HG03457 (cell line): Measurements from ENCODE around the gene KLB.
"Not testable (repeated sequence)": the region's sequence is repeated elsewhere in the genome, so short reads cannot be mapped to it uniquely, and the experiment has no call there.

Source experiments
- ATAC-seq: cut with Tn5 transposase; IDR thresholded peaks from one replicate; pipeline ENCODE4 v1.9.1; 2021; ENCODE audit warnings: moderate number of reproducible peaks; ENCODE audit not compliant: unreplicated experiment

The KLB gene

DNA sequence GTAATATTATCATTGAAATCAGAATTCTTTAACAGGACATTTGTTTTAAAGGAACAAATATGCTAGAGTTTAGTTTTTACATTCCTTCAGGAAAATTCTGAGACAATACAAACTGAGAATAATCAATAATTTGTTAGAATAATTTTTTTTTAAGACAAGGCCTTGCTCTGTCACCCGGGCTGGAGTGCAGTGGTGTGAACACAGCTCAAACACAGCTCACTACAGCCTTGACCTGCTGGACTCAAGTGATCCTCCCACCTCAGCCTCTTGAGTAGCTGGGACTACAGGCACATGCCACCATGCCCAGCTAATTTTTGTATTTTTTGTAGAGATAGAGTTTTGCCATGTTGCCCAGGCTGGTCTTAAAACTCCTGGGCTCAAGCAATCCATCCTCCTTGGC, 18.6 kb downstream of the KLB start:
- not testable (repeated sequence) for ATAC-seq

DNA sequence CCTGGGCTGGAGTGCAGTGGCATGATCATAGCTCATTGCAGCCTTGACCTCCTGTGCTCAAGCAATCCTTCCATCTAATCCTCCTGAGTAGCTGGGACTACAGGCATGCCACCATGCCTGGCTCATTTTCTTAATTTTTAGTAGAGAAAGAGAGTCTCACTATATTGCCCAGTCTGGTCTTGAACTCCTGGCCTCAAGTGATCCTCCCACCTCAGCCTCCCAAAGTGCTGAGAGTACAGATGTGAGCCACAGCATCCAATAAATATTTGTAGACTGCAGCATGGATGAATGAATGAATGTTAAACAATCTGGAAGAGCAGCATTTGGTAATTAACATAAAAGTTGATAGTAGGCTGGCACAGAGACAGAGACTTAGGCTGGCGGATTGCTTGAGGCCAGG, 20.0 kb downstream of the KLB start:
- no peak for ATAC-seq

DNA sequence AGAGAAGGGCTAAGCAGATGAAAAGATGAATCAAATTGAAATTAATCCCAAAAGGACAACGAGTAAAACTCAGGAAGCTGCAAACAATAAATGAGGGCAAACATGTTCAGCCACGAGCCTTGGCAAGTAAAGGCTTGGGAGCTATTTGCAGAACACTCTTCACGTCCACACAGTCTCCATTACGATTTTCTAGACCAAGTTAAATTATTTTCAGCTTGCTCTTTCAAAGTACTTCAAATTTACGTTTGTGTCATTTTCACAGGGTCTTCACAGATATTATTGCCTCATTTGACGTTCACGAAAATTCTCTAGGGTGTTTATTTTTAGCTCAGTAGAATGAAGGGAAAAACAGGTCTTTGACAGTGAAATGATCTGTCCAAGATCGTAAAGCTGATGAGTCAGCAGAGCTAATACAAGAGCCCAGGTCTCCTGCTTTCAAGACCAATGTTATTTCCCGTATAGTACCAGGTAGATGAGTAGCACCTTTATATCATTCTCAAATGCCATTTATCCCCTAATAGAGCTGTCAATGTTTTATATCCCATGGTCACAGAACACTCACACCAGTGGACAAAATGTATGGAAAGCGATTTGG, 20.9 kb downstream of the KLB start:
- no peak for ATAC-seq

GRCh38 chr4:39429476-39430334, 23.0 kb downstream of the KLB start:
- ATAC-seq = no peak

- no peak for ATAC-seq
Observed at GRCh38 chr4:39433878-39434492, 27.3 kb downstream of the KLB start.

GRCh38 chr4:39435659-39436563, 29.2 kb downstream of the KLB start:
- ATAC-seq = no peak

GRCh38 chr4:39441593-39441992, 34.9 kb downstream of the KLB start:
- no peak for ATAC-seq

GRCh38 chr4:39442998-39443397, 36.3 kb downstream of the KLB start:
- ATAC-seq = no peak

DNA sequence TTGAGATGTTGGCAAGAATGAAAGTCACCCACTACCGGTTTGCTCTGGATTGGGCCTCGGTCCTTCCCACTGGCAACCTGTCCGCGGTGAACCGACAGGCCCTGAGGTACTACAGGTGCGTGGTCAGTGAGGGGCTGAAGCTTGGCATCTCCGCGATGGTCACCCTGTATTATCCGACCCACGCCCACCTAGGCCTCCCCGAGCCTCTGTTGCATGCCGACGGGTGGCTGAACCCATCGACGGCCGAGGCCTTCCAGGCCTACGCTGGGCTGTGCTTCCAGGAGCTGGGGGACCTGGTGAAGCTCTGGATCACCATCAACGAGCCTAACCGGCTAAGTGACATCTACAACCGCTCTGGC, 39.7 kb downstream of the KLB start:
- ATAC-seq = no peak

GRCh38 chr4:39446842-39447573, 40.3 kb downstream of the KLB start:
- ATAC-seq = peak; percentile 66

GRCh38 chr4:39450618-39451017, 43.9 kb downstream of the KLB start:
- no peak for ATAC-seq

DNA sequence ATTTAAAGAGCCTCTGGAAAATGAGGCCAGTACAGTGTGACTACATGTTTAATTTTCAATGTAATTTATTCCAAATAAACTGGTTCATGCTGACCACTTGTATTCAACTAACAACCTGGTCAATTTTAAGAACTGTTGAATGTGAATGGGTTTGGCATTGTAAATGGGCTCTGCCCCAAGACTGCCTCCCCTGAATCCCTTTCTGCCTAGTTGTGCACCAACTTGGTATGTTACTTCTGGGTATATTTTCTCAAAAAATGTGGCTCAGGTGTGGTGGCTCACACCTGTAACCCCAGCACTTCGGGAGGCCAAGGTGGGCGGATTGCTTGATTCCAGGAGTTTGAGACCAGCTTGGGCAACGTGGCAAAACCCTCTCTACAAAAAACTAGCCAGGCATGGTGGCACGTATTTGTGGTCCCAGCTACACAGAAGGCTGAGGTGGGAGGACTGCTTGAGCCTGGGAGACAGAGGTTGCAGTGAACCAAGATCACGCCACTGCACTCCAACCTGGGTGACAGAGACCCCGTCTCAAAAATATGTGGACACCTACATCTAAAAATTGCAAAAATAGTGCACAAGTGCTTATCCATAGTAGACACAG, 44.8 kb downstream of the KLB start:
- ATAC-seq = no peak

GRCh38 chr4:39452153-39452859, 45.6 kb downstream of the KLB start:
- ATAC-seq = no peak

DNA sequence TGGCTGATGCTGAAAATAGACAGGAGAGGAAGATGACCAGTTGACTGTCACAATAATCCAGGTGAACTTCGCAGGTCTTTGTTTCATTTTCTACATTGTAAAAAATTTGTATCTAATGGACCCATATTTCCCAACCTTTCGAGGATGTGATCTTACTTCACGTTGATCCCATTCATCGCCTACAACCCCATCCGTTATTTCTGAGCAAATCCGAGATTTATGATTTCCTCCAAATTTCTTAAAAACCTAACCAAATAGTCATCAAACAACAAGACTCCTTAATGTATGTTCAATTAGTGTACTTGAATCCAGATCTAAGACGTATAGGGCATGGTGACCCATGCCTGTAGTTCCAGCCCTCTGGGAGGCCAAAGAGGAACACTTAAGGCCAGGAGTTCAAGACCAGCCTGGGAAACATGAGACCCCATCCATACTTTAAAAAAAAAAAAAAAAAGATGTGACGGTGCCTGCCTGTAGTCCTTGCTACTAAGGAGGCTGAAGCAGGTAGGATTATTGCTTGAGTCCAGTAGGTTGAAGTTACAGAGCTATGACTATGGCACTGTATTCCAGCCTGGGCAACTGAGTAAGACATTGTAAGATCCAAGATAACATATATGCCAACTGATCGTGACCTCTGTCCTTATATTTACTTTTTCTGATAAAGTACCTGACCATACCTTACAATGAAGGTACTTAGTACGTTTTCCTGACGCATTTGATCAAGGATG, 46.3 kb downstream of the KLB start:
- no peak for ATAC-seq

DNA sequence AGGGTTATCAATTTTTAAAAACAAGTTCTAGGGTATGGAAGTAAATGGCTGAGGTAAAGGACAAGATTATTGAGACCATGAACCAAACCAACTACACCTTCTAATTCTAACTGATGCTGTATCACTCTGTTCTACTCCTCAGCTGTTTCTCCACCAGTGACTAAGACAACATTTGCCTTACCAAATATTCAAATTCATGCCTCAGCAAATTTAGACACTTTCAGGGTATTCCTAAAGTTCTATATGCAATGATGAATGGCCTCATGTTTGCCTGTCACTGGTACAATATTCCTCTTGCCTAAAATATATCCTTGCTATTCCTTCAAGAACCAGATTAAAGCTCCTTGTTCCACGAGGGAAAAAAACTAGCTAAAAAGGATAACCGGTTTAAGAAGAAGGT, 47.0 kb downstream of the KLB start:
- ATAC-seq = no peak

- no peak for ATAC-seq
Observed at GRCh38 chr4:39455486-39455885, 48.8 kb downstream of the KLB start.

GRCh38 chr4:39456946-39457763, 50.4 kb downstream of the KLB start:
- no peak for ATAC-seq

DNA sequence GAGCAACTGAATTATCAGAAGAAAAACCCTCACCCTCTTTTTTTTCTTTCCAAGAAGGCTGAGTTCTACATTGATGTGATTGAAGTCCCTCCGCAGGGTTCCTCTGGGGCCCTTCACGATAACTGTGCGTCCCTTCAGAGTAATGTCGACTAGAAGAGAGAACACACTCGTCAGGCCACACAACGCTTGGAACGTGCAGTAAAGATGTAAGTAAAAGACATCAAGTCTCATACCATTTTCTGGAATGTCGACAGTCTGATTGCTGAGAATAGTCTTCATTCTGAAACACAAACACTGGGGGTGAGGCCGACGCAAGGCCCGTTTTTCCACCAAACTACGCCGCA, 51.4 kb downstream of the KLB start:
- not testable (repeated sequence) for ATAC-seq
